Ovary (tissue), 9 donors: Measurements from ENCODE around the gene IL1RAPL2. TPM values are rescaled to one million over a fixed set of nuclear protein-coding genes. Genes with fewer than 3 reads are reported as not detected.

Source experiments
- DNase-seq, 5 donors: peaks; one replicate each; pipeline ENCODE4 v3.0.0-alpha.2; 2019 to 2020
- H3K27ac ChIP-seq, 2 donors: fragments of 200-600 bp; one replicate each; pipeline versions ENCODE4 v1.5.1 to v1.8.0; 2019 to 2022
- H3K27me3 ChIP-seq: fragments of 200-600 bp; one replicate; pipeline ENCODE4 v1.8.0; 2022
- H3K36me3 ChIP-seq: fragments of 200-600 bp; sonication (generic); one replicate; pipeline ENCODE4 v1.5.1; 2019
- H3K4me1 ChIP-seq: one replicate; pipeline ENCODE4 v1.8.1; 2013; ENCODE audit warnings: mild to moderate bottlenecking, moderate library complexity; ENCODE audit not compliant: insufficient read depth
- H3K4me3 ChIP-seq: fragments of 200-600 bp; sonication (generic); one replicate; pipeline ENCODE4 v1.5.1; 2017
- H3K9me3 ChIP-seq, 2 donors: fragments of 200-600 bp in 1 of 2; sonication (generic) in 1 of 2; one replicate each; pipeline versions ENCODE4 v1.5.1 to v1.8.1; 2013 to 2019; ENCODE audit warnings: mild to moderate bottlenecking in 1 of 2, moderate library complexity in 1 of 2
- EP300 ChIP-seq: sonication (generic); formaldehyde crosslinking; IDR thresholded peaks from one replicate; pipeline ENCODE4 v1.6.1; 2017; ENCODE audit warnings: antibody characterized with exemption
- POLR2A ChIP-seq: fragments of 450-650 bp; IDR thresholded peaks from one replicate; pipeline ENCODE4 v1.6.1; 2017; ENCODE audit warnings: antibody characterized with exemption, mild to moderate bottlenecking, moderate library complexity
- WGBS, 3 donors: extraction: QIAGEN DNeasy Blood & Tissue Kit in 1 of 3; methylation state at CpG; one replicate each; pipeline versions ENCODE4 v1.1.5 to v1.1.7; 2013 to 2017; 5-methylcytosine and 5-hydroxymethylcytosine counted together
- intact Hi-C, 4 donors: fragments of 100-400 bp; cut with DNase I; formaldehyde crosslinking; loops; one replicate each; pipeline versions ENCODE4 v1.11.0 to v1.15.1; 2022 to 2023
- polyA plus RNA-seq, 2 donors: library from polyadenylated mRNA; stranded (reverse); fragments of 200-250 nt in 1 of 2; fragments of 350-450 nt in 1 of 2; fragmentation: Illumina TruSeq in 1 of 2; extraction: RNeasy Lipid Tissue Mini Kit (QIAGEN cat#74804) in 1 of 2; gene quantifications; one replicate each; pipeline ENCODE4 v1.2.3, GENCODE V29; 2013 to 2014
- total RNA-seq, 7 donors: library from RNA; depleted of rRNA in 2 of 7; stranded (reverse); fragments of >200 nt in 2 of 7; fragmentation: NEBNext Ultra II Directional in 3 of 7; extraction: Animal tissue kit (Norgen Biotek cat#: 25700) in 3 of 7; gene quantifications; one replicate each; pipeline versions ENCODE4 v1.1.0 to v1.2.4, GENCODE V29; 2016 to 2023
- TF ChIP-seq, protein P1 (sequence below), 3 donors: fragments of 450-650 bp in 2 of 3; fragments of 200-600 bp in 1 of 3; IDR thresholded peaks; one replicate each; pipeline versions ENCODE4 v1.5.1 to v1.8.0; 2016 to 2022; ENCODE audit warnings: antibody characterized with exemption in 3 of 3, mild to moderate bottlenecking in 1 of 3
- donor health status: DM: no; HTN: no; CAD: no; lungs with moderate emphysema.
- donor health status: DM: no; HTN: no; CAD: no.
- donor health status: Bipolar disorder and iron deficiency.
- donor health status: DM: yes; HTN: yes; CAD: no.
- donor health status: DM: no; HTN: no; CAD: no.
- donor health status: DM: yes; HTN: yes; CAD: no.

The IL1RAPL2 gene
- total and polyA plus RNA-seq, 9 donors: 0.08 to 1.1 (median 0.32) TPM; not detected in 3

GRCh38 chrX:105502336-105502735 is 936.3 kb downstream of the IL1RAPL2 start:
- Histone ChIP-seq H3K36me3 (no peaks in the 10 kb centered on the region), H3K27me3 (no peaks in the 10 kb centered on the region), H3K4me3 (no peak overlapping the region), H3K4me1 (no peaks in the 10 kb centered on the region), H3K9me3 (no peaks in the 10 kb centered on the region), H3K27ac (no peak overlapping the region)
- TF ChIP-seq, protein P1, sequence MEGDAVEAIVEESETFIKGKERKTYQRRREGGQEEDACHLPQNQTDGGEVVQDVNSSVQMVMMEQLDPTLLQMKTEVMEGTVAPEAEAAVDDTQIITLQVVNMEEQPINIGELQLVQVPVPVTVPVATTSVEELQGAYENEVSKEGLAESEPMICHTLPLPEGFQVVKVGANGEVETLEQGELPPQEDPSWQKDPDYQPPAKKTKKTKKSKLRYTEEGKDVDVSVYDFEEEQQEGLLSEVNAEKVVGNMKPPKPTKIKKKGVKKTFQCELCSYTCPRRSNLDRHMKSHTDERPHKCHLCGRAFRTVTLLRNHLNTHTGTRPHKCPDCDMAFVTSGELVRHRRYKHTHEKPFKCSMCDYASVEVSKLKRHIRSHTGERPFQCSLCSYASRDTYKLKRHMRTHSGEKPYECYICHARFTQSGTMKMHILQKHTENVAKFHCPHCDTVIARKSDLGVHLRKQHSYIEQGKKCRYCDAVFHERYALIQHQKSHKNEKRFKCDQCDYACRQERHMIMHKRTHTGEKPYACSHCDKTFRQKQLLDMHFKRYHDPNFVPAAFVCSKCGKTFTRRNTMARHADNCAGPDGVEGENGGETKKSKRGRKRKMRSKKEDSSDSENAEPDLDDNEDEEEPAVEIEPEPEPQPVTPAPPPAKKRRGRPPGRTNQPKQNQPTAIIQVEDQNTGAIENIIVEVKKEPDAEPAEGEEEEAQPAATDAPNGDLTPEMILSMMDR (IDR thresholded peaks at IDR 0.05): no peak
- TF ChIP-seq EP300 (no peak), POLR2A (no peak)
- DNase-seq: no peak
- 68 to 79% (median 74%) methylated on average over 1 of the region's 1 CpG for WGBS, 3 donors
- intact Hi-C loops: no loop called here

DNA sequence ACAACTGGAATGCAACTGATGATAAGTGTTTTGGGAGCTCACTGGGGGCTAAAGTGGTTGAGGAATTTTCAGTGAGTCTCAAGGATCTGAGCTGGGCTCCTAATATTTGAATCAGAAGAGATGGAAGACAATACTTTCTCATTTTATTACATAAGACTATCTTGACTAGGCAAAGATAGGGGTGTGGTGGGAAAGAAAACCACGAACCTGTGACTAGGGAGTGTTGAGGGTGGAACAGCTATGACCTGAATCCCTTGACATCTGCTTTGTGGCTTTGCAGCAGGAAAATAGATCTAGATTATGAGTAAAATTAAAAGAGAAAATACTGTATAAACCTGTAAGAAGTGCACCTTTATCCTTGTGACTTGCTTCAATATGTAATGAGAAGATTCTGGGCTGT is 949.6 kb downstream of the IL1RAPL2 start:
- no peak overlapping the region for H3K4me3 ChIP-seq
- WGBS, 3 donors: 47 to 49% (median 49%) methylated on average over 1 of the region's 1 CpG
- no peaks in the 10 kb centered on the region for H3K36me3 ChIP-seq
- H3K27ac ChIP-seq: no peak overlapping the region
- intact Hi-C loops: no loop called here
- no peaks in the 10 kb centered on the region for H3K9me3 ChIP-seq
- H3K4me1 ChIP-seq: no peaks in the 10 kb centered on the region
- no peak for DNase-seq
- H3K27me3 ChIP-seq: no peaks in the 10 kb centered on the region
- TF ChIP-seq POLR2A (no peak), EP300 (no peak)
- TF ChIP-seq, protein P1 (IDR thresholded peaks at IDR 0.05): no peak

DNA sequence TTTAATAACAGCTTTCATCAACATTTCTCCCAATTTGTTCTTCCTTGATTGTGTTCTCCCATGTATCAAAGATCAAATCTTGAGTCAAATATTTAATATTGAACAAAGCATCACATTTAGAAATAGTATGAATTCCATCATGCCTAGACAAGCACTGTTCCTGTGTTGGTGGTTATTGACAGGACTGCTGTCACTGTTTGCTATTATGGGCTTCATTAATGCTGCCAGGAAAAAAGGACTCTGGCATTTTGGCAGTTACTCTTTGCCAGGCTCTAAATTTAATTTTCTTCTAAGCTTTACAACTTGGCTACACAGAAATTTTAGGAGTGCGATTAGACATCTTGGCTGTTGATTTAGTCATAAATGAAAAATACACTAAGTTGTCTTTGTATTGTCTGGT is 960.4 kb downstream of the IL1RAPL2 start:
- Histone ChIP-seq H3K4me3 (no peak overlapping the region), H3K9me3 (no peaks in the 10 kb centered on the region), H3K27ac (no peak overlapping the region), H3K27me3 (no peaks in the 10 kb centered on the region), H3K36me3 (no peaks in the 10 kb centered on the region), H3K4me1 (no peaks in the 10 kb centered on the region)
- TF ChIP-seq POLR2A (no peak), EP300 (no peak)
- TF ChIP-seq, protein P1 (IDR thresholded peaks at IDR 0.05): no peak
- no peak for DNase-seq
- 73 to 88% (median 79%) methylated on average over 1 of the region's 1 CpG for WGBS, 3 donors
- intact Hi-C loops: no loop called here

- WGBS, 3 donors: 29 to 41% (median 33%) methylated on average over 1 of the region's 1 CpG
- intact Hi-C loops: no loop called here
- TF ChIP-seq EP300 (no peak), POLR2A (no peak)
- TF ChIP-seq, protein P1 (IDR thresholded peaks at IDR 0.05): no peak
- H3K27me3 ChIP-seq: no peaks in the 10 kb centered on the region
- H3K9me3 ChIP-seq: no peaks in the 10 kb centered on the region
- no peaks in the 10 kb centered on the region for H3K4me1 ChIP-seq
- DNase-seq: no peak
- H3K4me3 ChIP-seq: no peak overlapping the region
- H3K27ac ChIP-seq: no peak overlapping the region
- no peaks in the 10 kb centered on the region for H3K36me3 ChIP-seq
These were observed 961.8 kb downstream of the IL1RAPL2 start for GRCh38 chrX:105527759-105528158.
